22Rv1 (cell line): Measurements from ENCODE around the gene ATP6V0C.

Experiments used
- H3K27ac ChIP-seq: fragments of 450-650 bp; 2 replicates; pipeline ENCODE4 v1.5.1; 2017
- ZFX ChIP-seq: fragments of 450-650 bp; IDR thresholded peaks from 2 replicates; pipeline ENCODE4 v1.6.1; 2017; ENCODE audit warnings: antibody characterized with exemption, borderline replicate concordance
- TF ChIP-seq, protein P1 (sequence below): fragments of 450-650 bp; IDR thresholded peaks from 2 replicates; pipeline ENCODE4 v1.5.1; 2017; ENCODE audit warnings: mild to moderate bottlenecking

Gene ATP6V0C

DNA sequence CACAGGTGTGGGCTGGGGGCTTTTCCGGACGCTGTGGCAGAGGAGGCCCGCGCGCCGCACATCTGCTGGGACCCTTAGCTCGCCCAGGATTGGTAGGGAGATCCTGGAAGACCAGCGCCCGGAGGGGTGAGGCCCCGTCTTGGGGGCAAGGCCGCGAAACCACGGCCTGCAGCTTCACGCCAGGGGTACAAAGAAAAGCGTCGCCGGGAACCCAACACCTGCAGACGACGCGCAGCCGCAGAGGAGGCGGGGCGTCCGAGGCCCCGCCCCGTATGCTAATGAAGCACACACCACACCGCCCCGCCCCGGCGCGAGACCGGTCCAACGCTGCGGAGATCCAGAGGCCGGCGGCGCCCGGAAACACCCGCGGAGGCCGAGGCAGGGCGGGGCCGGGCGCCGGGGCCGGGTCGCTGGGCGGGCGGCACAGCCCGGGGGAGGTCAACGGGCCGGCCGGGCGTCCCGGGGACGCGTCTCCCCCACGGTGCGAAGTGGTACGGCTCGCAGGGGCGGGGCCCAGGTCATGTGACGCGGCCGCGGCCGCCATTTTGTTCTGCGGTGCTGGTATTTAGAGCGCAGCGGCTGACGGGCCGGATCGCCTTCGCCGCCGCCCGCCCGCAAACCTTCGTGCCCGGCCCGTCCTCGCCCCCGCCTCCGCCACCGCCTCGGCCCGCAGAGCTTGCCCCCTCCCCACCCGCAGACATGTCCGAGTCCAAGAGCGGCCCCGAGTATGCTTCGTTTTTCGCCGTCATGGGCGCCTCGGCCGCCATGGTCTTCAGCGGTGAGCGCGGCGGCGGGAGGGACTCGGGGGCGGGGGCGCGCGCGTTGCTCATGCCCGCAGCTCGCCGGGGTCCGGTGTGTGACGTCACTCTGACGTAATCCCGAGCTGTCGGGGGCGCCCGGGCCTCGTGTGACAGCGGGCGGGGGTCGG is at the start of gene ATP6V0C:
TSS of gene ATP6V0C (plus strand) at position 548 of the 928 bp plus-strand sequence. CDS start at position 700, 152 bp downstream.
- TF ChIP-seq, protein P1, sequence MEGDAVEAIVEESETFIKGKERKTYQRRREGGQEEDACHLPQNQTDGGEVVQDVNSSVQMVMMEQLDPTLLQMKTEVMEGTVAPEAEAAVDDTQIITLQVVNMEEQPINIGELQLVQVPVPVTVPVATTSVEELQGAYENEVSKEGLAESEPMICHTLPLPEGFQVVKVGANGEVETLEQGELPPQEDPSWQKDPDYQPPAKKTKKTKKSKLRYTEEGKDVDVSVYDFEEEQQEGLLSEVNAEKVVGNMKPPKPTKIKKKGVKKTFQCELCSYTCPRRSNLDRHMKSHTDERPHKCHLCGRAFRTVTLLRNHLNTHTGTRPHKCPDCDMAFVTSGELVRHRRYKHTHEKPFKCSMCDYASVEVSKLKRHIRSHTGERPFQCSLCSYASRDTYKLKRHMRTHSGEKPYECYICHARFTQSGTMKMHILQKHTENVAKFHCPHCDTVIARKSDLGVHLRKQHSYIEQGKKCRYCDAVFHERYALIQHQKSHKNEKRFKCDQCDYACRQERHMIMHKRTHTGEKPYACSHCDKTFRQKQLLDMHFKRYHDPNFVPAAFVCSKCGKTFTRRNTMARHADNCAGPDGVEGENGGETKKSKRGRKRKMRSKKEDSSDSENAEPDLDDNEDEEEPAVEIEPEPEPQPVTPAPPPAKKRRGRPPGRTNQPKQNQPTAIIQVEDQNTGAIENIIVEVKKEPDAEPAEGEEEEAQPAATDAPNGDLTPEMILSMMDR, result no peak
- no peak for TF ChIP-seq ZFX
- peak within 1 kb of the TSS; percentile 92 for H3K27ac ChIP-seq

- peak overlapping the region; percentile 95 for H3K27ac ChIP-seq
- no peak for TF ChIP-seq ZFX
- TF ChIP-seq, protein P1, result no peak
Observed at GRCh38 chr16:2464333-2464732, 49.4 kb upstream of the ATP6V0C start.

DNA sequence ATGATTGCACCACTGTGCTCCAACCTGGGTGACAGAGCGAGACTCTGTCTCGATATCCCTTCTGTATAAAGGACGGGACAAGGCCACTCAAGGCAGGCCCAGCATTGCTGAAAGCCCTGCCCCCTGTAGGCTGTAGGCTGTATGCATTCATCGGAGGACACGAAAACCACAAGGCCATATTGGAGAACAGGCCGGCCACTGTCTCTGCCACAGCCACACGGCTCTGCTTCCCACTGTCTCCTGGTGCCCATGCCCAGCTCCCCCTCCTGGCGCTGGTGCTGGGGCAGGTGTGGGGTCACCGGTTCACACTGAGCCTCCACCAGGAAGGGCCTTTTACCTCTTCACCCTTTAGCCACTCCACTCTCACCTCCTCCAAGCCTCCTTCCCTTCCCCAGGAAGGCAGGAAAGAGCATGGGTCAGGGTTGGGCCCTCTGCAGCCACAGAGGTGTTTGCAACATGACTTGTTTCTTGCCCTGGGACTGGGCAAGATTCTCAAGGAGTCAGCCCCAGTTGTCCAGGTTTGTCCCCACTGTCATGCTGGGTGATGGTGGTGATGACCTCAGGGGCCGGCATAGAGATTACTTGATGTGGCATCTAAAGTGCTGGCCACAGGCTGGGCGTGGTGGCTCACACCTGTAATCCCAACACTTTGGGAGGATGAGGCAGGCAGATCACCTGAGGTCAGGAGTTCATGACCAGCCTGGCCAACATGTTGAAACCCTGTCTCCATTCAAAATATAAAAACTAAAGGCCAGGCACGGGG is 47.9 kb upstream of the ATP6V0C start:
- TF ChIP-seq, protein P1, result peak; percentile 58
- no peak for TF ChIP-seq ZFX
- H3K27ac ChIP-seq, result peak overlapping the region; percentile 95

DNA sequence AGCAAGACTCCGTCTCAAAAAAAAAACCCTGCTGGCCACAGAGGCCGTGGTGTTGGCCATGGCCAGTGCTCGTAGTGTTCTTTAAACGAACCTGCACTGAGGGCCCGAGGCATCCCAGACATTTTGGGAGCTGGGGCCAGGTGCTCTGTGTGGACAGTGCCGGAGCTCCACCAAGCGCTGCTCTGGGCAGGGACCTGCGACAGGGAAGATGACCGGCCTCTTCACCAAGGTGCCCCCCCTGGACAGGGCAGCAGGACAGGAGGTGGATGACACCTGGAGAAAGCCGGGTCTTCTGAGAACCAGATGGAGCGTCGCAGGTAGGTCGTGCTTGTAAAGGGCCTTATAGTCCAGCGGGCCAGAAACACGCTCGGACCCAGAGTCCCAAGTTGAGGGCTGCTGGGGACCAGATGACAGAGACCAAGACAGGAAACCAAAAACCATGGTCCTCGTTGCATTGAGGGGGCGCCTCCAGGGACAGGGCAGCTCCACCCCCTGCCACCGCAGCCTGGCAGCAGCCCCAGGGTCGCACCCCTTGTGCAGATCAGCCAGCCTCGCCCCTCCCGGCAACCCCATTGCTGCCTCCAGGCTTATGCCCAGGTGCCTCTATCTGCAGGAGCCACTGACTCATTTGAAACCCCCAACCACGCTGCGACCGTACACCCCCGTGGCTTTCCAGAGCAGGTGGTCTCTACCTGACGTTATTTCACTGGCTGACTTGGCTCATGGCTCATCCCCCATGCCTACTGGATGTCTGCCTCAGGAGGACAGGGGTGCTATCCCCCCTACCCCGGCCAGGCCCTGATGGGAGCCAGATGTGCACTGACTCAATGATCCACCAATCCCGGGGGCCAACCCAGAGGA is 46.9 kb upstream of the ATP6V0C start:
- peak overlapping the region; percentile 95 for H3K27ac ChIP-seq
- TF ChIP-seq, protein P1, result no peak
- no peak for TF ChIP-seq ZFX

DNA sequence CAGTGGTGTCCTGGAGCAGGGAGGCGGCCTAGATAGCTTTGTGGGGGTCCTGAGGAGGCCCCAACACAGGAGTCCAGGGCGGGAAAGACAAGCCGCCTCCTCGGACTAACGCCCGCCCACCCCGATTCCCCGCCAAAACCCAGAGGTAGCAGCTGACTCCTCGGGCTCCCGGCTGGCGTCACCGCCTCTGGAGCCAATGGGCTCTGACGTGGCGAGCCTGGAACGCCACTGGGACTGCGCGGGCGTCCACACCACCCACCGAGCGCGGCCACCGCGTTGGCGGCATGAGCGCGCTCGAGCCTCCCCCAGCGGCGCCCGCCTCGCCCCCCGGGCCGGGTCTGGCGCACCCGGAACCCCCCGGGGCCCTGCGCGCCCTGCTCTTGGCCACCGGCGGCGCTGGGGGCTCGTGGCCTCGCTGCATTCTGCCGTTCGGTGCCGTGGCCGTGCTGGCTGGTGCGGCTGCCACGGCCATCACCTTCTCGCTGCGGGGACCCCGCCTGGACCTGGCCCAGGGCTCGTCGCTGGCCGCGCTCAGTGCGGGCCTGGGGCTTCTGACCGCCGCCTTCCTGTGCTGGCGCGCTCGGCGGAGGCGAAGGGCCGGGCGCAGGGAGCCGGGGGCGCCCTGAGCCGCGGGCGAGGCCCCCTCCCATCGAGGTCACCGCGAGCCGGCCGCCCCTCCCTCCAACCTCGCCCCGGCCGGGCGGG is 46.1 kb upstream of the ATP6V0C start:
- TF ChIP-seq ZFX, result no peak
- TF ChIP-seq, protein P1, result no peak
- peak overlapping the region; percentile 95 for H3K27ac ChIP-seq

GRCh38 chr16:2468233-2468724 is 45.5 kb upstream of the ATP6V0C start:
- peak overlapping the region; percentile 95 for H3K27ac ChIP-seq
- TF ChIP-seq ZFX, result no peak
- TF ChIP-seq, protein P1, result no peak
